Measurements from ENCODE around the gene NUFIP2. TPM values are rescaled to one million over a fixed set of nuclear protein-coding genes. Genes with fewer than 3 reads are reported as not detected.

The NUFIP2 gene
- total and polyA plus RNA-seq, 10 of the 15 experiments (the other 5 are each of a cell fraction or from before 2014, with no cell fraction given): 3.7 to 32.3 (median 14.5) TPM

DNA sequence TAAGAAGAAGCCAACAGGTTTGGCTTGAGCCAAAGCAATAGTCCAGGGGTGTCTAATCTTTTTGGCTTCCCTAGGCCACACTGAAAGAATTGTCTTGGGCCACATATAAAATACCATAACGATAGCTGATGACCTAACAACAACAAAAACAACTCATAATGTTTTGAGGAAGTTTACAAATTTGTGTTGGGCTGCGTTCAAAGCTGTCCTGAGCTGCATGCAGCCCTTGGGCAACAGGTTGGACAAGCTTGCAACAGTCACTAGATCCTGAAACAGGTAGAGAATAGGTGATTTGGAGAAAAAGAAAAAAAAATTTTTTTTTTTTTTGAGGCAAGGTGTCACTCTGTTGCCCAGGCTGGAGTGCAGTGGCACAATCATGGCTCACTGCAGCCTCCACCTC is 42.8 kb downstream of the NUFIP2 start (continued):
- TF ChIP-seq, protein P1, sequence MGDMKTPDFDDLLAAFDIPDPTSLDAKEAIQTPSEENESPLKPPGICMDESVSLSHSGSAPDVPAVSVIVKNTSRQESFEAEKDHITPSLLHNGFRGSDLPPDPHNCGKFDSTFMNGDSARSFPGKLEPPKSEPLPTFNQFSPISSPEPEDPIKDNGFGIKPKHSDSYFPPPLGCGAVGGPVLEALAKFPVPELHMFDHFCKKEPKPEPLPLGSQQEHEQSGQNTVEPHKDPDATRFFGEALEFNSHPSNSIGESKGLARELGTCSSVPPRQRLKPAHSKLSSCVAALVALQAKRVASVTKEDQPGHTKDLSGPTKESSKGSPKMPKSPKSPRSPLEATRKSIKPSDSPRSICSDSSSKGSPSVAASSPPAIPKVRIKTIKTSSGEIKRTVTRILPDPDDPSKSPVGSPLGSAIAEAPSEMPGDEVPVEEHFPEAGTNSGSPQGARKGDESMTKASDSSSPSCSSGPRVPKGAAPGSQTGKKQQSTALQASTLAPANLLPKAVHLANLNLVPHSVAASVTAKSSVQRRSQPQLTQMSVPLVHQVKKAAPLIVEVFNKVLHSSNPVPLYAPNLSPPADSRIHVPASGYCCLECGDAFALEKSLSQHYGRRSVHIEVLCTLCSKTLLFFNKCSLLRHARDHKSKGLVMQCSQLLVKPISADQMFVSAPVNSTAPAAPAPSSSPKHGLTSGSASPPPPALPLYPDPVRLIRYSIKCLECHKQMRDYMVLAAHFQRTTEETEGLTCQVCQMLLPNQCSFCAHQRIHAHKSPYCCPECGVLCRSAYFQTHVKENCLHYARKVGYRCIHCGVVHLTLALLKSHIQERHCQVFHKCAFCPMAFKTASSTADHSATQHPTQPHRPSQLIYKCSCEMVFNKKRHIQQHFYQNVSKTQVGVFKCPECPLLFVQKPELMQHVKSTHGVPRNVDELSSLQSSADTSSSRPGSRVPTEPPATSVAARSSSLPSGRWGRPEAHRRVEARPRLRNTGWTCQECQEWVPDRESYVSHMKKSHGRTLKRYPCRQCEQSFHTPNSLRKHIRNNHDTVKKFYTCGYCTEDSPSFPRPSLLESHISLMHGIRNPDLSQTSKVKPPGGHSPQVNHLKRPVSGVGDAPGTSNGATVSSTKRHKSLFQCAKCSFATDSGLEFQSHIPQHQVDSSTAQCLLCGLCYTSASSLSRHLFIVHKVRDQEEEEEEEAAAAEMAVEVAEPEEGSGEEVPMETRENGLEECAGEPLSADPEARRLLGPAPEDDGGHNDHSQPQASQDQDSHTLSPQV (IDR thresholded peaks at IDR 0.05): no peak
- TF ChIP-seq, protein P2, sequence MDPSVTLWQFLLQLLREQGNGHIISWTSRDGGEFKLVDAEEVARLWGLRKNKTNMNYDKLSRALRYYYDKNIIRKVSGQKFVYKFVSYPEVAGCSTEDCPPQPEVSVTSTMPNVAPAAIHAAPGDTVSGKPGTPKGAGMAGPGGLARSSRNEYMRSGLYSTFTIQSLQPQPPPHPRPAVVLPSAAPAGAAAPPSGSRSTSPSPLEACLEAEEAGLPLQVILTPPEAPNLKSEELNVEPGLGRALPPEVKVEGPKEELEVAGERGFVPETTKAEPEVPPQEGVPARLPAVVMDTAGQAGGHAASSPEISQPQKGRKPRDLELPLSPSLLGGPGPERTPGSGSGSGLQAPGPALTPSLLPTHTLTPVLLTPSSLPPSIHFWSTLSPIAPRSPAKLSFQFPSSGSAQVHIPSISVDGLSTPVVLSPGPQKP (IDR thresholded peaks at IDR 0.05; ENCODE audit: low read depth, low read length): no peak
- TF ChIP-seq NR2C1 (IDR thresholded peaks at IDR 0.05) (no peak), IKZF1 (conservative IDR thresholded peaks at IDR 0.05) (no peak), CREB1 (IDR thresholded peaks at IDR 0.05; ENCODE audit: low read depth) (no peak), EGR1 (IDR thresholded peaks at IDR 0.05; ENCODE audit: borderline replicate concordance in 1 of 2, low read depth in 2 of 2, low read length in 2 of 2) (no peak)
- TF ChIP-seq, protein P3, sequence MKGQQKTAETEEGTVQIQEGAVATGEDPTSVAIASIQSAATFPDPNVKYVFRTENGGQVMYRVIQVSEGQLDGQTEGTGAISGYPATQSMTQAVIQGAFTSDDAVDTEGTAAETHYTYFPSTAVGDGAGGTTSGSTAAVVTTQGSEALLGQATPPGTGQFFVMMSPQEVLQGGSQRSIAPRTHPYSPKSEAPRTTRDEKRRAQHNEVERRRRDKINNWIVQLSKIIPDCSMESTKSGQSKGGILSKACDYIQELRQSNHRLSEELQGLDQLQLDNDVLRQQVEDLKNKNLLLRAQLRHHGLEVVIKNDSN (IDR thresholded peaks at IDR 0.05; ENCODE audit: borderline replicate concordance, extremely low read length, insufficient read depth, low read depth, low read length): no peak
